Measurements from ENCODE around the gene RFX8. TPM values are rescaled to one million over a fixed set of nuclear protein-coding genes. Genes with fewer than 3 reads are reported as not detected.

Gene RFX8
- total RNA-seq, 1 experiment from 2014 or later: not detected

- Histone ChIP-seq H3K4me3 (ENCODE audit: low read depth, low read length, poor library complexity, severe bottlenecking) (no peak overlapping the region), H3K9me3 (ENCODE audit: low read depth, low read length, poor library complexity, severe bottlenecking) (no peaks in the 10 kb centered on the region), H3K36me3 (ENCODE audit: insufficient read depth, low read length, poor library complexity, severe bottlenecking) (no peaks in the 10 kb centered on the region), H3K27me3 (replicated peaks; ENCODE audit: insufficient read depth, low read depth, low read length, poor library complexity) (peaks cover 5% of the 10 kb centered on the region), H3K4me1 (ENCODE audit: insufficient read depth, low read length, poor library complexity, severe bottlenecking) (no peaks in the 10 kb centered on the region), H3K27ac (ENCODE audit: low read depth, low read length, poor library complexity, severe bottlenecking) (no peak overlapping the region)
- ChIA-PET POLR2A (ENCODE audit: low non-redundant PET) (no interaction called here), CTCF (no interaction called here)
- intact Hi-C loops (cut with micrococcal nuclease; ENCODE audit: unreplicated experiment): loop anchor here (10.0 kb wide), 2 partner anchors 460 to 590 kb away; no protein-coding TSS in a partner anchor
- TF ChIP-seq CTCF (conservative IDR thresholded peaks at IDR 0.05; ENCODE audit: low read depth, low read length) (no peak), EZH2 (IDR thresholded peaks at IDR 0.05; ENCODE audit: borderline replicate concordance, low read depth, low read length, poor library complexity, severe bottlenecking) (no peak)
- no peak for DNase-seq (ENCODE audit: low spot score)
- BruUV-seq (replicated peaks): no TSS peak
Observed at GRCh38 chr2:101415220-101415619, 59.7 kb downstream of the RFX8 start.

GRCh38 chr2:101412092-101412694 lies 62.7 kb downstream of the RFX8 start:
- intact Hi-C loops (cut with micrococcal nuclease; ENCODE audit: unreplicated experiment): loop anchor here (10.0 kb wide), 2 partner anchors 463 to 593 kb away; no protein-coding TSS in a partner anchor
- CTCF ChIA-PET: no interaction called here

GRCh38 chr2:101410746-101411145 lies 64.2 kb downstream of the RFX8 start:
- Histone ChIP-seq H3K9me3 (ENCODE audit: low read depth, low read length, poor library complexity, severe bottlenecking) (no peaks in the 10 kb centered on the region), H3K4me1 (ENCODE audit: insufficient read depth, low read length, poor library complexity, severe bottlenecking) (no peaks in the 10 kb centered on the region), H3K27ac (ENCODE audit: low read depth, low read length, poor library complexity, severe bottlenecking) (no peak overlapping the region), H3K27me3 (replicated peaks; ENCODE audit: insufficient read depth, low read depth, low read length, poor library complexity) (peaks cover 5% of the 10 kb centered on the region), H3K36me3 (ENCODE audit: insufficient read depth, low read length, poor library complexity, severe bottlenecking) (no peaks in the 10 kb centered on the region), H3K4me3 (ENCODE audit: low read depth, low read length, poor library complexity, severe bottlenecking) (no peak overlapping the region)
- POLR2A ChIA-PET (ENCODE audit: low non-redundant PET): no interaction called here
- TF ChIP-seq CTCF (conservative IDR thresholded peaks at IDR 0.05; ENCODE audit: low read depth, low read length): no peak
- TF ChIP-seq EZH2 (IDR thresholded peaks at IDR 0.05; ENCODE audit: borderline replicate concordance, low read depth, low read length, poor library complexity, severe bottlenecking): no peak
- DNase-seq (ENCODE audit: low spot score): no peak
- CTCF ChIA-PET: interaction anchor here (0.6 kb wide), 1 partner anchor 222 kb away, joined by 5 read pairs; no protein-coding TSS in a partner anchor
- intact Hi-C loops (cut with micrococcal nuclease; ENCODE audit: unreplicated experiment): loop anchor here (10.0 kb wide), 2 partner anchors 464 to 594 kb away; no protein-coding TSS in a partner anchor
- no TSS peak for BruUV-seq (replicated peaks)

More at GRCh38 chr2:101412092-101412694, 62.7 kb downstream of the RFX8 start:
- no peaks in the 10 kb centered on the region for H3K36me3 ChIP-seq (ENCODE audit: insufficient read depth, low read length, poor library complexity, severe bottlenecking)
- H3K27me3 ChIP-seq (replicated peaks; ENCODE audit: insufficient read depth, low read depth, low read length, poor library complexity): peaks cover 5% of the 10 kb centered on the region
- BruUV-seq (replicated peaks): no TSS peak
- H3K9me3 ChIP-seq (ENCODE audit: low read depth, low read length, poor library complexity, severe bottlenecking): no peaks in the 10 kb centered on the region
- no peak overlapping the region for H3K27ac ChIP-seq (ENCODE audit: low read depth, low read length, poor library complexity, severe bottlenecking)
- POLR2A ChIA-PET (ENCODE audit: low non-redundant PET): interaction anchor here (0.5 kb wide), 1 partner anchor 110 kb away, joined by 9 read pairs; no protein-coding TSS in a partner anchor
- no peaks in the 10 kb centered on the region for H3K4me1 ChIP-seq (ENCODE audit: insufficient read depth, low read length, poor library complexity, severe bottlenecking)
- no peak for TF ChIP-seq EZH2 (IDR thresholded peaks at IDR 0.05; ENCODE audit: borderline replicate concordance, low read depth, low read length, poor library complexity, severe bottlenecking)
- TF ChIP-seq CTCF (conservative IDR thresholded peaks at IDR 0.05; ENCODE audit: low read depth, low read length): no peak
- no peak overlapping the region for H3K4me3 ChIP-seq (ENCODE audit: low read depth, low read length, poor library complexity, severe bottlenecking)
- no peak for DNase-seq (ENCODE audit: low spot score)

Measured in A673 (cell line).